GM18507 (cell line): ENCODE results near the gene RBFOX2.

ENCODE experiments used
- DNase-seq: peaks from one replicate; pipeline ENCODE4 v3.0.0; 2011; ENCODE audit warnings: low read depth; ENCODE audit not compliant: insufficient read length; ENCODE audit errors: extremely low spot score
- FAIRE-seq: peaks from 2 replicates; lab custom pipeline; 2011; peaks lifted over from hg19 to GRCh38; lab: Jason Lieb, UNC

Gene RBFOX2

DNA sequence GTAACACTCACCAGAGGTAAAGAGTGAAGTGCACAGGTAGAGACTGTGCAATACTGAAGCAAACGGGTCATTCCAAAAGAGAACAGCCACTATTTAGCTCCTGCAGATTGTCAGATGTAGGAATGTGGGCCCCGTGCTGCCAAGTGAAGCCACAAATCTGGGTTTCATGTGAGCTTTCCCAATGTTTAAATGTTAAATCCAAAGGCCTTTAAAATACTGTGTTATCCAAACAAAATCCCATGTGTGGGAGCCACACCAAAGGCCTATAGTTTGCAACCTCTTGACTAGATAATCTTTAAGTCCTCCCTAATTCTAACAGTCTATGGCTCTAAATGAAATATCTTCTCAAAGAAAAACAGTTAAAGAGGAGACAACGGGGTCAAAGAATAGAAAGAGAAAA lies 43.3 kb downstream of the RBFOX2 start:
- no peak for FAIRE-seq

DNA sequence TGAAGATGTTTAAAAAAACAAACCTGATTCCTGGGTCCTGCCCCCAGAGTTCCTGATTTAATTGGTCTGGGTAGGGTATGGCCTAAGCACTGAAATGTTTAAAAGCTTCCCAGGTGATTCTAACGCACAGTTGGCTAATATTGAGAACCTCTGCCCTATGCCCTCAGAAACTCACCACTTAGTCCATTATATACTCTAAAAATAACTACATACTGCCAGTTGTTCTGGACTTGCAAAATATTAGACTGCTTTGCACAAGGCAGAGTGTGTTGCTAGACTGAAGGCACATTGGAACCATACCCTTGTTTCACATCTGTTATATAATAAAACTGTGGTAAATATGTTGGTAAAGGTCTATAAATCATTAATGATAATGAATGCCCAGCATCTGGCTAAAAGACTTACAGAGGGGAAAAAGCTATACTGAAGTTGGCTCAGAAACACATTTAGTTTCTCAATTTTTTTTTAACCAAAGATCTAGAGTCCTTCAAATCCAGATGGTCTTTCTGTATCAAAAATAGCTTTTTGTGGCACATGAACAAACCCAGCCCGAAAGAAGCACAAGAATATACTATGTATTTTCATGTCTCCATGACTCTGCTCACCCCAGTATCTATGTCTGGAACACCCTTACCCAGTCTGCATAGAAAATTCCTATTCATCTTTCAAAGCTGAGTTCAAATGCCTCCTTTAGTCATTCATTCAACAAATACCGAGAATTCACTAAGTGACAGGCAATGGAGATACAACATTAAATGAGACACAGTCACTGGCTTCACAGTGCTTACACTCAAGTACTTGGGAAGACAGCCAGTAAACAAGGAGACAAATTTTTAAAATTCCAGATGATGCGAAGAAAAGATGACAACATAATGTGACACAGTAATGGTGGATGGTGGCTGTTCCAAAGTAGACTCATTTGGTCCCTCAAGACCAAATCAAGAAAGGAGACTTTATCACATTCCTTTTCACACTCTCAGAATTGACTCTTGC lies 44.1 kb downstream of the RBFOX2 start:
- DNase-seq, result no peak
- FAIRE-seq, result no peak

More for the DNA sequence above, 43.3 kb downstream of the RBFOX2 start:
- no peak for DNase-seq

DNA sequence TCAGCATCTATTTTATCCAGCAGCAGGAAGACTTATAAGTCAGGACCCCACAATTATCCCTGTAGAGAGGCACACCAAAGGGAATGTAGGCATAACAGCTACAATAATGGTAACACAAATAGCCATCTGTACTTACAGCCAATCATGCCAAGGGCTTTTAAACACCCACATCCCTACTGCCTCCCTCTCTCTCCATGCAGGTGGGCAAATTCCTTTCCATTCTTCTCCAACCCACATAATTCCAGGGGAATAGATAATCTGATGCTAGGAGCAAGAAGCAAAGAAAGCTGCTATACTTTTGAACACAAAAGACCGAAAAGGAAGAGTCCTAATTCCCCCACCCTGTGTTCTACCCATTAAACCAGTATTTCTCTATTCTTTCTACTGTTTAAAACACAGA lies 46.7 kb downstream of the RBFOX2 start:
- DNase-seq (no peak), FAIRE-seq (no peak)

DNA sequence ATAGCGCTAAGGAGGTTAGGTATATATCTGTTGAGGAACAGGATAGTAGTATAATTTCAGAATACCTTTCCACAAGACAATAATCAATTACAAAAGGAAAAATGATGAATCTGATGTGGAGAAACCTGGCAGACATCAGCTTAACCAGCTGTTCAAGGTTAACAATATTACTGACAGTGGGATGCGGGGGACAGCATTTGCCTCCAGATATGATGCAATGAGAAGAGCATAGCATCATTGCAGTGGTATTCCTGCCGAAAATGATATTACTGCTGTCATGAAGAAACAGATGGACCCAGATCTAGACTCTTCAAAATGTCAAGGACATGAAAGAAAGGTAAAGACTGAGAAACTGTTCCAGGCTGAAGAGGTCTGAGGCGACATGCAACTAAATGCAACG lies 49.7 kb downstream of the RBFOX2 start:
- FAIRE-seq (no peak), DNase-seq (no peak)

DNA sequence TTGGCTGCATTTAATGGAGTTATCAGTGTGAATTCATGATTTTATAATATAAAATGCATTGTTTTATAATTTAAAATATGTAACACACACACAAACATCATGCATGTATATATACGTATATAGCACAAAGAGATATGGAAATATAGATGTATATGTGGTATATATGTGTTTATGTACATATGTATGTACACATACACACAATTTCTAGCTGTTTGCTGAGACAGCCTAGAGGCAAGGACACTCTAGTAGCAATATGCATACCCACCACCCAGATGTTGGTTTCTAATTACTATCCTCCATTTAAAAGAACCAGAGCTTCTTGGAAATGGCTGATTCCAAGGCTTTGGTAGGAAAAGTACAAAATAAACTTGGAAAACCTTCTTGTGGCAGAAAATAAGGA lies 50.4 kb downstream of the RBFOX2 start:
- DNase-seq (no peak), FAIRE-seq (no peak)

DNA sequence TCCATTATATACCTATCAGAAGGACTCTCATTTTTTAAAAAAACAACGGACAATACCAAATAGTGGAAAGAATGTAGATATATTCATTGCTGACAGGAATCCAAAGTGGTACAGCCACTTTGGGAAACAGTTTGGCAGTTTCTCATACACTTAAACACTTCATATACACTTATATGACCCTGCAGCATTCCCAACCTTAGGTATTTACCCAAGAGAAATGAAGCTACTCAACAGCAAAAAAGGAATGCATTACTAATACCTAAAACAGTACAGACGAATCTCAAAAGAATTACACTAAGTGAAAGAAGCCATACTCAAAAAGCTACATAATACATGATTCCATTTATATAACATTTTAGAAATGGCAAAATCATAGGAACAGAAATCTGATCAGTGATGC lies 51.5 kb downstream of the RBFOX2 start:
- FAIRE-seq, result no peak
- no peak for DNase-seq

DNA sequence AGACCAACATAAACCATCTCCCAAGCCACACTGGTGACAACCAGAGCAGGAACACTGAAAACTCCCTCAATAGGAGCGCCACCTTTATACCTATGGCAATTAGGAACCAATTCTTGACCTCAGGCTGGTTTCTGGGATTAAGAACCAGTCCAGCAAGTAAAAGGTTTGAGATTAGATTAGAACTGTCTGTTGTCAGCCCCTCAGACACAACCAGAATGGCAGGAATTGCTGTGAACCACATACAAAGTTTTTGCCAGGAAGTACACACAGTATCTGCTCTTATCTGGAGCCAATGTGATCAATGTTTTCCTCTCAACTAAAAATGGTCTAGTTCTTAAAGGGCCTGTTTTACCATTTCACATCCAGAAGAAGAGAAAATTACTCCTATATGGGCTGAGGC lies 55.2 kb downstream of the RBFOX2 start:
- no peak for FAIRE-seq
- no peak for DNase-seq

DNA sequence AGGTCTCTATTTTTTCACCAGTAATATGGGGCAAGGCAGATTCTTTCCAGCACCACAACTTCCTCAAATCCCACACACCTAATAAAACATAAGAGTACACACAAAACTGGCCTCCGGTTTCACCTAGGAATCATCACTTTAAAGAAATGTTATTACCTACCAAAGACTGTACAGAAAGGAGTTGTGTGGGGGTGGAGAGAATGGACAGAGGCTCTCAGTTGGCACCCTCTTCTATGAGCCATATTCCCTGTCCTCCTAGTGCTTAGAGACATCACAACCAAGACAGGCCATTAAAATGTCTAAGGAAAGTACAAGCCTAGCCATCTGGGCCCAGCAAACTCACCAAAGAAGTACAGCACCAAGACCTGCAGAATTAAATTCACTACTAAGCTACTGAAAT lies 56.1 kb downstream of the RBFOX2 start:
- DNase-seq (no peak), FAIRE-seq (no peak)

DNA sequence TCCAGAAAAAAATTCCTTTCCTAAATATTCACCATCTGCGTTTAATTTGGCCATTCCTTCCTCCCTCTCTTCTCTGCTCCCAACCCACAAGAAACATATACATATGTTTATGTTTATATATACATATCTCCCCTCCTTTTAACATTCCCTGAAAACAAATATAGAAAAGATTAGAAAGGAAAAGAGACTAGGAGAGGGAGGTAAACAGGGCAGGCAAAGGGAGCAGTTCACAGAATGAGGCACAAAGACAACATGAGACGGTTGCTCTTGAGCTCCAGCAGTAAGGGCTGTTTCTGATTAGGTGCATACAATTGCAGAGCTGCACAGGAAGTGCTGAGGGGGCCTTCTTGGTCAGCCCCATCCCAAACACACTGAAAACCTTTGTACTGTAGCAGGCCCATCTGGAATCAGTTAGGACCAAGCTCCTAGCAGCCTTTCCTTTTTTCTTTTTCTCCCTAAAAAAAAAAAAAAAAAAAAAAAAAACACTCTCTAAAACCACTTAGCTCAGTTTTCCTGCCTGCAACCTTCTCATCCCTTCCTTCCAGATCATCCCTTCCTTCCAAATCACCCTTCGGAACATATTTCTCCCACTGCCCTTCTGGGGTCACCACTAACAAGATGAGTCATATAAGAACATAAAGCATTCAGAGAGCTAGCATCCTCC lies 57.0 kb downstream of the RBFOX2 start:
- DNase-seq (no peak), FAIRE-seq (no peak)

DNA sequence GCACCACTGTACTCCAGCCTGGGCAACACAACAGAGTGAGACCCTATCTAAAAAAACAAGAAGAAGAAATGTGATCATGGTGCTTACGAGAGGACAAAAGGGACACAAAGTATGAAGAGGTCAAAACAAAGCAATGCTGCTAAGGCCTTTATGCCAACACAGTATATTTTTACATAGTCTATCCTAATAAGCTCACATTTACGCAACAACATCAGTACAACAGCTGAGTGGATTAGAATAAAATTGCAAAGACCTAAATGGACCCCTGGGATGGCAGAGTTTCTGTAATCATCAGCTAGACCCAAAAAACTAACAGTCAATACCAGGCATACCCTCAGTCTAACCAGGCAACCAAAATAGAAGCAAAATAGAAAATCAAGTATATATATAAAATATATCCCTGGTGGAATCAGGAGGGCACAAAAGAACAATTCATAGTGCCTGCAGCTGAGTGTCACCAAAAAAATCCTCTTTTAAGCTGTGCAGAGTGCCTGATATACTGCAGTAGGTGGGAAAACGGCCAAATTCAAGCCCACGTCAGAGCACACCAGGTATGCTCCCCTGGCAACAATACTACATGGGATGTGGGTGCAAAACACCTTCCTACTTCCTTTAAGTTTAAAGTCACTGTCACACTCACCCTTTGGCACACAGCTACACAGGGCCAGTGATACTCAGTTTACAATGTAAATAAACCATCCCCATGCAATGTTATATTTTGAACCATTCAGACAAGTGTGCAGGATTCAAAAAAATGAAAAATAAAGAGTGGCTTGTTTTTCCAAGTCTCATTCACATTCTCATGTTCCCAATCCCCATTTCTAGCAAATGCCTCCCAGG lies 57.8 kb downstream of the RBFOX2 start:
- FAIRE-seq (no peak), DNase-seq (no peak)

DNA sequence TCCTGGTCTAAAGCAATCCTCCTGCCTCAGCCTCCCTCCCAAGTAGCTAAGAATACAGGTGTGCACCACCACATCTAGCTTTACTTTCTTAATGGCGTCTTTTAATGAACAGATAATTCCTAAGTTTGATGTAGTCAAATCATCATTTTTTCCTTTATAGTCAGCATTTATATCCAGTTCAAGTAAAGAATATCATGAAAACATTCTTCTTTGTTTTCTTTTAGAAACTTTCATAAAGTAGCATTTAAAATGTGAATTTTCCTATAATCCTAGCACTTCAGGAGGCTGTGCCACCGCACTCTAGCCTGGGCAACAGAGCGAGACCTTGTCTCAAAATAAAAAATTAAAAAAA lies 61.6 kb downstream of the RBFOX2 start:
- FAIRE-seq, result no peak
- DNase-seq, result no peak

DNA sequence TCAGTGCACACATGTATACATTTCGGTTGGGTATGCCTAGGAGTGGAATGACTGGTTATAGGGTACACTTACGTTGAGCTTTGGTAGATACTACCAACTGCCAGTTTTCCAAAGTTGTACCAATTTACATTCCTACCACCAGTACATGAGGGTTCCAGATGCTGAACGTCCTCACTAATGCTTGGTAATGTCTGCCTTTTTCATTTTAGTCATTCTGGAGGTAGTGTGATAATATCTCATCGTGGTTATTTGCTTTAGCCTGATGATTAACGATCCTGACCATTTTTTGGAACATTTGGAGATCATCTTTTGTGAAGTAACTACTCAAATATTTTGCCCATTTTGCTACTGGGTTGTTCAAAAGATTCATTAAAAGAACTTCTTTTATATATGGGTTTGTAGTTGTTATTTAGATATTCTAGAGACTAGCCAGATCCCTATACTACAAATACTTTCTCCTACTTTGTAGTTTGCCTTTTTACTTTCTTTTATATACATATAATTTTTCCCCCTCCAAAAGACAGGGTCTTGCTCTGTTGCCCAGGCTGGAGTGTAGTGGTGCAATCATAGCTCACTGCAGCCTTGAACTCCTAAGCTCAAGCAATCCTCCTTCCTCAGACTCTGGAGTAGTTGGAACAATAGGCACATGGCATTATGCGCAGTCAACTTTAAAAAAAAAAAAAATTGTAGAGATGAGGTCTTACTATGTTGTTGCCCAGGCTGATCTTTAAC lies 62.1 kb downstream of the RBFOX2 start:
- no peak for DNase-seq
- no peak for FAIRE-seq

DNA sequence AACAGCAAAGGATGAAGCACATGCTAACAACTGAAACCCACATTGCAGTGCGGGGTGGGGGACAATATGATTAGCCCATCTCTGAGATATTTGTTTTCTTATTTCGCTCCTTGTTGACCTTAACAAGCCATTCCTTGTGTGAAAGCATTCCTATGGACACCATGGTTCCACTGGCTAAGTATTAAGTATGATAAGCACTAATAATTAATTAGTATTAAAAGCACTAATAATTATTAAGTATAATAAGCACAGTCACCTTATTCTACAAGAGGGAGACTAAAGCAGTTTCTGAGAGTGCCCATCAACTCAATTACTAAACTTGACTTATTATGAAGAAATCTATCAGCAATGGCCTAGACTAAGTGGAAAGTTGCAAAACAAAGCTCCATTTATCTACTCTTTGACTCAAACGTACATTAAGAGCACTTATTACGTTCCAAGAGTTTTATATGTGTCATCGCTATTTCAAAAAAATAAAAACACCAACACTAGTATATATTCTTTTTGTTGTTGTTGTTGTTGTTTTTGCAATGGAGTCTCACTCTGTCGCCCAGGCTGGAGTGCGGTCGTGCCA lies 65.3 kb downstream of the RBFOX2 start:
- DNase-seq (no peak), FAIRE-seq (no peak)

DNA sequence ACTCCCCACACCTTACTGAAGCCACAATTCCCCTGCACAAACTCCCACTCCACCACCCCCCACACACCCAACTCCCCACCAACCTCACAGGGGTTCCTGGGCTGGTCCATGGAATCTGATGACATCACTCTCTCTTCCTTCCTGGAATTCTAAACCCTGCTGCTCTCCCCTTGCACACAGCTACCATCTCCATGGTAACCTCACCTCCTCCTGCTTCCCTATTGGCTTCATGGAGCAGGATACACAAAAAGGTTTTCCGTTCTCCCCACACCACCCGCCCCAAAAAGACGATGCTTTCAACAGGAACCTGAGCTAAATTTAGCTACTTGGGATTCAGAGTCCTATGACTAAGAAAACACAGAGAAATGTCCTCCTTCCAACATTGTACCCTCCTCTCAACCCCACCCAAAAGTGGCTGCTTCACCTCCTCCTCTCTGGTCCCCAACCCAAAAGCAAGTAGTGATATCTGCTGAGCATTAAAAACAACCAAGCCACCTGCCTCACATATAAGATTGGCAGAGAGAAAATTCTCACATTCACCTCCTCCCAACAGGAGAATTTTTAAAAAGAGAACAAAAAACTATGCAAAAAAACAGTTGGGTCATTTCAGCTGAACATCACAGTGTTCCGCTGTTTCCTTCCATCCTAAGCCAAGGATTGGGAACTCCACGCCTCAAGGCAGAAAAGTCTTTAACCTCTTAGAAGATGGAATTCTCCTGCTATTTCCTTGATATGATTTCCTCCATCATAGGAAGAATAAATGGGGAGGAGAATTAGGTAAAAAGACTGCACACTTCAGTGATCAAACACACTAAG lies 66.9 kb downstream of the RBFOX2 start:
- FAIRE-seq, result no peak
- no peak for DNase-seq

DNA sequence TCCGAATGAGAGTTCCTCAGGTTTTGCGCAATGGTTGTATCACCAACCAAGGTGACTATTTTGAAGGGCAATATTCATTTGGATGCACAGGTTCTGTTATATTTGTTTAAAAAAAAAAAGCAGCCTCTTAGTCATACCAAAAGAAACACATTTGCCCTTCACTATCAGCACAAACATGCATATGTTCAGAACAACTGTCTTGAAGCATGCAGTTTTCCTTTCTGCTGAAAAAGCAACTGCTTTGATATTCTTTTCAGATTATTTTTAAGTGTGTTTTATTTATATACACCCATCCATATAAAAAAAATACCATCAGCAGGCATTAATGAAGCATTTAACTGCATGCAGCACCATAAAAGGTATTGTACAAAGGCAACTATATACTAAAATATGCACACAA lies 67.8 kb downstream of the RBFOX2 start:
- DNase-seq, result no peak
- no peak for FAIRE-seq

DNA sequence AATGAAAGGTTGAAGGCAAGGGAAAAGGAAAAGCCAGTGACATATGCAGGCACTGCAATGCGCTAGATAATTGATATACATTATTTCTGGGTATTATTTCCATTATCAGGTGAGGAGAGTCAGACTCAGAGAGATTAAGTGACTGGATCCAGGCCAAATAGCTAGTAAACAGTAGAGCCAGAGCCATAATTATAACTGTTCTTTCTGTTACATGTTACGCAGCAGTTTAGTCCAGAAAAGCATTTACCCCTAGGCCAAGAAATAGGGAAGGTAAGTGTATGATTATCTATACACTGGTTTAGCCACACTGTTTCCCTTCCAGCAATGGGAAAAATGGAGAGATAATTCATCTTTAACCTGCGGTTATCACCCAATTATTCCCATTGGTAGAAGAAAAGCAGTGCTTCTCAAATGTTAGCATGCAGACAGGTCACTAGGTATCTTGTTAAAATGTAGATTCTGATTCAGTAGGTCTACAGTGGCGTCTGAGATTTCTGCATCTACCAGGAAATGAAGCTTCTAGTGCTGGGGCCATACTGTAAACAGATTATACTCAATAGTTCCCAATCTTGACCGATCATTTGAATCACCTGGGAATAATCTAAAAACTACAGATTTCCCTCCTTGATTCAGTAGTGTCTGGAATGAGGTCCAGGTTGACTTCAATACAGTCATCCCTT lies 69.4 kb downstream of the RBFOX2 start:
- no peak for DNase-seq
- FAIRE-seq, result no peak

DNA sequence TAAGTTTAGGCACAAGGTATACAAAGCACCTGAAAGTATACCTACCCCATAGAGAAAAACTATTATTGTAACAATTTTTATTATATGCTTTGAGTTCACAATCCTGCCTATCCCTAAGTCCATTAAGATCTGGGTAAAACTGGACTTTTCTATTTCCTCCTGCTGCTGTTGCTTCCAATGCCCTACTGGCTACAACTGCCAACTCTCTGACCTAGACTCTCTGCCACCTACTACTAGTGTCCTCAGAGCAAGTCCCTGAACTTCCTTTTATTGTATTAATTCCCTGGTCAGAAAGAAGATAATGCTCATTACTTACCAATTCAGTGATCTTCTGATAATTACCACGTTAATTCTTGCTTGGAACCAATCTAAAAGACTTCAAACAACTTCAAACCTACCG lies 70.3 kb downstream of the RBFOX2 start:
- FAIRE-seq (no peak), DNase-seq (no peak)

DNA sequence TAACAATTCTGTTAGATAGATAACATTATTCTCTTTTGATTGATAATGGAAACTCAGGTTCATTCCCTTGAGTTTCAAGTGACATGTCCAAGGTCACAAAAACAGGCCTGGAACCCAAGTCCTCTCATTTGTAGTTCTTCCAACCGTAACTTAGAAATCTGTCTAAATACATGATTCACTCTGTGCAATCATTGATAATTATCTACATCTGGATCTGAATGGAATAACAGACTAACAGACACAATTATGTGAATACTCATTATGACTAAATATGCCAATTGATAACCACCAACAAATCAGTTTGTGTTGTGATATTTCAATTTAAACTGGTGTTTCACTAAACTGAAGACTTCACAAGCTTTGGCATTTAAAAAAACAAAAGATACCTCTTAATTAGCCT lies 71.0 kb downstream of the RBFOX2 start:
- FAIRE-seq, result no peak
- no peak for DNase-seq
